GM12878 (cell line): ENCODE data around the gene UQCC2.

ENCODE experiments used
- EGR1 ChIP-seq, 2 experiments: IDR thresholded peaks; 1 replicate in 1 of 2; 2 replicates in 1 of 2; pipeline ENCODE4 v1.6.1; 2011 to 2012; ENCODE audit warnings: low read depth in 2 of 2, low read length in 2 of 2, borderline replicate concordance in 1 of 2, mild to moderate bottlenecking in 1 of 2, moderate library complexity in 1 of 2
- ETV6 ChIP-seq, 2 experiments: fragments of 450-650 bp in 1 of 2; IDR thresholded peaks in 1 of 2; conservative IDR thresholded peaks in 1 of 2; 2 replicates each; pipeline ENCODE4 v1.6.1; 2014; ENCODE audit warnings: antibody characterized with exemption in 1 of 2, borderline replicate concordance in 1 of 2, low read depth in 1 of 2, mild to moderate bottlenecking in 1 of 2, moderate library complexity in 1 of 2
- EZH2 ChIP-seq: IDR thresholded peaks from 2 replicates; pipeline ENCODE4 v1.6.1; 2012; ENCODE audit warnings: low read depth, mild to moderate bottlenecking, control low read depth, inconsistent platforms, low read length, borderline replicate concordance; ENCODE audit not compliant: control insufficient read depth
- FOXM1 ChIP-seq: IDR thresholded peaks from 2 replicates; pipeline ENCODE4 v1.6.1; 2012; ENCODE audit warnings: low read depth, mild to moderate bottlenecking, inconsistent platforms, low read length, moderate library complexity
- IKZF1 ChIP-seq: fragments of 450-650 bp; conservative IDR thresholded peaks from 2 replicates; pipeline ENCODE4 v1.6.1; 2017; ENCODE audit warnings: antibody characterized with exemption, mild to moderate bottlenecking
- REST ChIP-seq: IDR thresholded peaks from 2 replicates; pipeline ENCODE4 v1.6.1; 2012; ENCODE audit warnings: mild to moderate bottlenecking, low read depth, low read length
- SMAD1 ChIP-seq: fragments of 450-650 bp; IDR thresholded peaks from 2 replicates; pipeline ENCODE4 v1.6.1; 2018; ENCODE audit warnings: mild to moderate bottlenecking, low read depth; ENCODE audit not compliant: partially characterized antibody
- SMC3 ChIP-seq: IDR thresholded peaks from 2 replicates; pipeline ENCODE4 v1.6.1; 2011; ENCODE audit warnings: low read length, improper control_type of control experiment, borderline replicate concordance
- TCF7 ChIP-seq: IDR thresholded peaks from 2 replicates; pipeline ENCODE4 v1.6.1; 2014; ENCODE audit warnings: antibody characterized with exemption, borderline replicate concordance
- ZNF274 ChIP-seq: IDR thresholded peaks from one replicate; pipeline ENCODE4 v1.8.0; 2011; ENCODE audit not compliant: insufficient read length, insufficient read depth
- ZZZ3 ChIP-seq: IDR thresholded peaks from 2 replicates; pipeline ENCODE4 v1.6.1; 2011; ENCODE audit warnings: low read depth; ENCODE audit not compliant: control insufficient read depth, insufficient read length
- TF ChIP-seq, protein P1 (sequence below): IDR thresholded peaks from 2 replicates; pipeline ENCODE4 v1.6.1; 2012; ENCODE audit warnings: low read depth, low read length, improper control_type of control experiment
- TF ChIP-seq, protein P2 (sequence below), 3 experiments: IDR thresholded peaks in 2 of 3; conservative IDR thresholded peaks in 1 of 3; 2 replicates each; pipeline ENCODE4 v1.5.1; 2011; ENCODE audit warnings: low read depth in 3 of 3, low read length in 3 of 3, mild to moderate bottlenecking in 3 of 3, control low read depth in 2 of 3, moderate library complexity in 2 of 3, inconsistent platforms in 1 of 3, mixed read lengths in 1 of 3; ENCODE audit not compliant: control insufficient read depth in 2 of 3, insufficient read depth in 1 of 3; ENCODE audit errors: extremely low read depth in 1 of 3
- TF ChIP-seq, protein P3 (sequence below): IDR thresholded peaks from 2 replicates; pipeline ENCODE4 v1.6.1; 2011; ENCODE audit warnings: low read depth, mild to moderate bottlenecking, low read length, moderate library complexity, borderline replicate concordance; ENCODE audit errors: extremely low read depth

- TF ChIP-seq REST (no peak), ZZZ3 (no peak), EZH2 (no peak), FOXM1 (no peak), ZNF274 (no peak), IKZF1 (no peak), EGR1 (IDR thresholded peaks at IDR 0.05; ENCODE audit: borderline replicate concordance in 1 of 2, low read depth in 2 of 2, low read length in 2 of 2) (no peak), TCF7 (no peak), SMC3 (no peak), SMAD1 (no peak), ETV6 (conservative IDR thresholded peaks at IDR 0.05 in 1 of 2, IDR thresholded peaks at IDR 0.05 in 1 of 2; ENCODE audit: borderline replicate concordance in 1 of 2, low read depth in 1 of 2) (no peak)
- TF ChIP-seq, protein P1, sequence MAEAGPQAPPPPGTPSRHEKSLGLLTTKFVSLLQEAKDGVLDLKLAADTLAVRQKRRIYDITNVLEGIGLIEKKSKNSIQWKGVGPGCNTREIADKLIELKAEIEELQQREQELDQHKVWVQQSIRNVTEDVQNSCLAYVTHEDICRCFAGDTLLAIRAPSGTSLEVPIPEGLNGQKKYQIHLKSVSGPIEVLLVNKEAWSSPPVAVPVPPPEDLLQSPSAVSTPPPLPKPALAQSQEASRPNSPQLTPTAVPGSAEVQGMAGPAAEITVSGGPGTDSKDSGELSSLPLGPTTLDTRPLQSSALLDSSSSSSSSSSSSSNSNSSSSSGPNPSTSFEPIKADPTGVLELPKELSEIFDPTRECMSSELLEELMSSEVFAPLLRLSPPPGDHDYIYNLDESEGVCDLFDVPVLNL, result no peak
- TF ChIP-seq, protein P2, sequence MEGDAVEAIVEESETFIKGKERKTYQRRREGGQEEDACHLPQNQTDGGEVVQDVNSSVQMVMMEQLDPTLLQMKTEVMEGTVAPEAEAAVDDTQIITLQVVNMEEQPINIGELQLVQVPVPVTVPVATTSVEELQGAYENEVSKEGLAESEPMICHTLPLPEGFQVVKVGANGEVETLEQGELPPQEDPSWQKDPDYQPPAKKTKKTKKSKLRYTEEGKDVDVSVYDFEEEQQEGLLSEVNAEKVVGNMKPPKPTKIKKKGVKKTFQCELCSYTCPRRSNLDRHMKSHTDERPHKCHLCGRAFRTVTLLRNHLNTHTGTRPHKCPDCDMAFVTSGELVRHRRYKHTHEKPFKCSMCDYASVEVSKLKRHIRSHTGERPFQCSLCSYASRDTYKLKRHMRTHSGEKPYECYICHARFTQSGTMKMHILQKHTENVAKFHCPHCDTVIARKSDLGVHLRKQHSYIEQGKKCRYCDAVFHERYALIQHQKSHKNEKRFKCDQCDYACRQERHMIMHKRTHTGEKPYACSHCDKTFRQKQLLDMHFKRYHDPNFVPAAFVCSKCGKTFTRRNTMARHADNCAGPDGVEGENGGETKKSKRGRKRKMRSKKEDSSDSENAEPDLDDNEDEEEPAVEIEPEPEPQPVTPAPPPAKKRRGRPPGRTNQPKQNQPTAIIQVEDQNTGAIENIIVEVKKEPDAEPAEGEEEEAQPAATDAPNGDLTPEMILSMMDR (IDR thresholded peaks at IDR 0.05 in 2 of 3, conservative IDR thresholded peaks at IDR 0.05 in 1 of 3; ENCODE audit: control insufficient read depth in 2 of 3, extremely low read depth in 1 of 3, insufficient read depth in 1 of 3, low read depth in 3 of 3, low read length in 3 of 3), result no peak
- TF ChIP-seq, protein P3, sequence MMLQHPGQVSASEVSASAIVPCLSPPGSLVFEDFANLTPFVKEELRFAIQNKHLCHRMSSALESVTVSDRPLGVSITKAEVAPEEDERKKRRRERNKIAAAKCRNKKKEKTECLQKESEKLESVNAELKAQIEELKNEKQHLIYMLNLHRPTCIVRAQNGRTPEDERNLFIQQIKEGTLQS, result no peak
Observed at GRCh38 chr6:33663727-33664449, 47.6 kb downstream of the UQCC2 start.
